HepG2 (cell line): ENCODE results near the gene TAS1R1. TPM values are rescaled to one million over a fixed set of nuclear protein-coding genes. Genes with fewer than 3 reads are reported as not detected.

ENCODE experiments used
- ATAC-seq: fragments of 200-7000 bp; cut with Tn5 transposase; 3 replicates; pipeline ENCODE4 v1.9.1; 2020; ENCODE audit warnings: mild to moderate bottlenecking, moderate library complexity
- BruUV-seq: library from RNA; stranded (reverse); fragments of 400-500 nt; replicated peaks from 2 replicates; lab custom pipeline; 2021; lab: Mats Ljungman, UMichigan
- CTCF ChIA-PET: fragments of 300-600 bp; formaldehyde crosslinking; extraction: SDS; loops from one replicate; lab custom pipeline; 2021; ENCODE audit warnings: low total read pairs, inconsistent platforms, low intra/inter-chr PET ratio; lab: Yijun Ruan, JAX
- POLR2A ChIA-PET: fragments of 350-600 bp; sonication (Branson Sonifier 250); formaldehyde crosslinking; loops from one replicate; lab custom pipeline; 2020; ENCODE audit warnings: antibody characterized with exemption, inconsistent platforms; lab: Yijun Ruan, JAX
- DNase-seq: peaks from one replicate; pipeline ENCODE4 v3.0.0-alpha.2; 2015; ENCODE audit warnings: low spot score
- FAIRE-seq: peaks from 3 replicates; lab custom pipeline; 2011; peaks lifted over from hg19 to GRCh38; lab: Jason Lieb, UNC
- H2AFZ ChIP-seq: one replicate; pipeline ENCODE4 v1.6.1; 2011; ENCODE audit warnings: low read length, inconsistent platforms
- H3K27ac ChIP-seq: fragments of 300-600 bp; 3 replicates; pipeline ENCODE4 v1.8.0; 2011; ENCODE audit warnings: mixed run types, mild to moderate bottlenecking, mixed read lengths, low read length, inconsistent platforms; ENCODE audit not compliant: insufficient read depth; ENCODE audit errors: extremely low read length
- H3K27me3 ChIP-seq, 2 experiments: fragments of 200-600 bp in 1 of 2; 2 replicates in 1 of 2; 3 replicates in 1 of 2; pipeline versions ENCODE4 v1.6.0 to v1.8.0; 2011; ENCODE audit warnings: low read length in 2 of 2, mild to moderate bottlenecking in 2 of 2, moderate library complexity in 2 of 2, inconsistent platforms in 1 of 2; ENCODE audit not compliant: insufficient read depth in 2 of 2, control insufficient read depth in 1 of 2
- H3K36me3 ChIP-seq, 2 experiments: fragments of 200-600 bp in 1 of 2; replicated peaks in 1 of 2; 2 replicates in 1 of 2; 3 replicates in 1 of 2; pipeline versions ENCODE4 v1.5.1 to v1.8.0; 2011; ENCODE audit warnings: low read length in 2 of 2, inconsistent platforms in 1 of 2; ENCODE audit not compliant: insufficient read depth in 2 of 2, control insufficient read depth in 1 of 2
- H3K4me1 ChIP-seq: 2 replicates; pipeline ENCODE4 v1.5.1; 2012; ENCODE audit warnings: low read length, inconsistent platforms; ENCODE audit not compliant: insufficient read depth
- H3K4me2 ChIP-seq: 2 replicates; pipeline ENCODE4 v1.6.0; 2011; ENCODE audit warnings: low read depth, low read length, inconsistent platforms
- H3K4me3 ChIP-seq, 3 experiments: fragments of 200-600 bp in 1 of 3; sonication (generic), shearing (Covaris generic) in 1 of 3; replicated peaks in 1 of 3; 2 replicates each; pipeline ENCODE4 v1.5.1; 2011 to 2016; ENCODE audit warnings: low read length in 3 of 3, inconsistent platforms in 2 of 3, low read depth in 2 of 3, mild to moderate bottlenecking in 2 of 3, control low read depth in 1 of 3, mixed read lengths in 1 of 3; ENCODE audit not compliant: insufficient read depth in 1 of 3
- H3K79me2 ChIP-seq: one replicate; pipeline ENCODE4 v1.6.1; 2011; ENCODE audit warnings: low read length, inconsistent platforms; ENCODE audit not compliant: insufficient read depth
- H3K9ac ChIP-seq: 2 replicates; pipeline ENCODE4 v1.6.0; 2011; ENCODE audit warnings: mild to moderate bottlenecking, low read depth, low read length, inconsistent platforms; ENCODE audit not compliant: insufficient read depth
- H3K9me3 ChIP-seq: 2 replicates; pipeline ENCODE4 v1.5.1; 2012; ENCODE audit warnings: mild to moderate bottlenecking, low read length
- H4K20me1 ChIP-seq: 2 replicates; pipeline ENCODE4 v1.6.0; 2011; ENCODE audit warnings: inconsistent platforms, mild to moderate bottlenecking, low read length, moderate library complexity; ENCODE audit not compliant: insufficient read depth
- EHMT2 ChIP-seq: fragments of 200-600 bp; sonication (generic); IDR thresholded peaks from 2 replicates; pipeline ENCODE4 v1.7.0; 2017; ENCODE audit warnings: antibody characterized with exemption, low read depth, low read length, borderline replicate concordance
- EZH2 ChIP-seq: conservative IDR thresholded peaks from 2 replicates; pipeline ENCODE4 v1.6.1; 2012; ENCODE audit warnings: mild to moderate bottlenecking, low read depth, low read length, moderate library complexity
- FOXK1 ChIP-seq: sonication (generic); formaldehyde crosslinking; IDR thresholded peaks from 2 replicates; pipeline ENCODE4 v1.4.0; 2020; ENCODE audit warnings: low read depth, missing genetic modification reagents, borderline replicate concordance
- MTA3 ChIP-seq: sonication (generic); formaldehyde crosslinking; IDR thresholded peaks from 2 replicates; pipeline ENCODE4 v1.4.0; 2020; ENCODE audit warnings: missing genetic modification reagents
- PHF8 ChIP-seq: sonication (generic); formaldehyde crosslinking; IDR thresholded peaks from 2 replicates; pipeline ENCODE4 v1.5.0; 2020; ENCODE audit warnings: missing genetic modification reagents
- RNF219 ChIP-seq: sonication (generic); formaldehyde crosslinking; IDR thresholded peaks from 2 replicates; pipeline ENCODE4 v1.5.0; 2020; ENCODE audit warnings: mild to moderate bottlenecking, missing genetic modification reagents
- TRIM24 ChIP-seq: sonication (generic); formaldehyde crosslinking; IDR thresholded peaks from 2 replicates; pipeline ENCODE4 v1.8.0; 2022; ENCODE audit warnings: mild to moderate bottlenecking, missing genetic modification reagents
- ZNF337 ChIP-seq: sonication (generic); formaldehyde crosslinking; IDR thresholded peaks from 2 replicates; pipeline ENCODE4 v1.5.1; 2020; ENCODE audit warnings: missing genetic modification reagents, low read depth, mild to moderate bottlenecking, borderline replicate concordance
- WGBS: methylation state at CpG from one replicate; pipeline ENCODE4 v1.1.6; 2017; ENCODE audit warnings: low lambda C conversion rate; 5-methylcytosine and 5-hydroxymethylcytosine counted together
- in situ Hi-C: cut with HindIII; loops from 2 replicates; pipeline ENCODE4 v1.10.0; 2017; ENCODE audit warnings: low pct_unique_long_range_greater_than_20kb; ENCODE audit not compliant: extremely low pct_ligation_motif_present
- intact Hi-C: fragments of 100-400 bp; cut with micrococcal nuclease; formaldehyde crosslinking; loops from one replicate; pipeline ENCODE4 v1.10.0; 2022; ENCODE audit not compliant: unreplicated experiment
- polyA plus RNA-seq, 8 experiments: library from polyadenylated mRNA; depleted of rRNA in 3 of 8; stranded (reverse) in 7 of 8; unstranded in 1 of 8; fragments of >200 nt; fragmentation: Illumina TruSeq in 4 of 8; extraction: Trizol in 4 of 8; gene quantifications; 2 replicates each; pipeline versions ENCODE4 v1.2.1 to v1.2.3, GENCODE V29; 2011 to 2016; ENCODE audit warnings: low read depth in 4 of 8, missing spikeins in 1 of 8, mixed read lengths in 1 of 8; ENCODE audit not compliant: insufficient read depth in 1 of 8
- total RNA-seq, 5 experiments: library from RNA; depleted of rRNA; stranded (reverse); fragments of >200 nt; fragmentation: Illumina TruSeq; extraction: Trizol; gene quantifications; 2 replicates each; pipeline ENCODE4 v1.2.3, GENCODE V29; 2016; ENCODE audit warnings: low read depth in 1 of 5

The TAS1R1 gene
- total and polyA plus RNA-seq, 2 of the 13 experiments (the other 11 are each of a cell fraction or from before 2014, with no cell fraction given) = 1.4 to 1.6 TPM

GRCh38 chr1:6619045-6619444 is 63.9 kb downstream of the TAS1R1 start:
- no peak for ATAC-seq
- peaks cover 20 to 65% of the 10 kb centered on the region in 2 experiments; a peak in 4 of 5 replicates for H3K36me3 ChIP-seq
- CTCF ChIA-PET = no interaction called here

More at GRCh38 chr1:6619045-6619444, 63.9 kb downstream of the TAS1R1 start:
- Histone ChIP-seq H3K4me3 (no peak overlapping the region), H3K4me1 (peaks cover 24% of the 10 kb centered on the region), H3K4me2 (no peak overlapping the region), H3K79me2 (peaks cover 32% of the 10 kb centered on the region), H3K27me3 (no peaks in the 10 kb centered on the region), H3K9ac (no peak overlapping the region), H2AFZ (no peak overlapping the region), H4K20me1 (no peaks in the 10 kb centered on the region; the same call in 1 of the 2 replicates), H3K27ac (no peak overlapping the region), H3K9me3 (no peaks in the 10 kb centered on the region)
- DNase-seq (no peak), FAIRE-seq (no peak)
- POLR2A ChIA-PET = no interaction called here
- TF ChIP-seq FOXK1 (CRISPR knock-in tag) (no peak), EHMT2 (no peak), RNF219 (CRISPR knock-in tag) (no peak), MTA3 (CRISPR knock-in tag) (no peak), ZNF337 (CRISPR knock-in tag) (no peak), PHF8 (CRISPR knock-in tag) (no peak), EZH2 (no peak), TRIM24 (CRISPR knock-in tag) (no peak)
- no TSS peak for BruUV-seq
- in situ Hi-C loops (no loop called here), intact Hi-C loops (no loop called here)
- WGBS = 99% methylated on average over 4 of the region's 4 CpGs
